ENCODE results near the gene NPW.

NPW gene

GRCh38 chr16:2019518-2019920 lies at the start of gene NPW:
NPW (plus strand) TSS chr16:2019785.
- no peak for DNase-seq

GRCh38 chr16:1971796-1972489 lies 47.6 kb upstream of the NPW start, which contains the start of gene TBL3:
TBL3 (plus strand) TSS chr16:1972053; CDS start chr16:1972165, 112 bp downstream.
- peak; percentile 25 to 97 (median 88) for DNase-seq

GRCh38 chr16:1972490-1972877 lies 47.1 kb upstream of the NPW start:
- no peak for DNase-seq

- no peak for DNase-seq
Observed at GRCh38 chr16:1973461-1974156, 46.0 kb upstream of the NPW start.

GRCh38 chr16:1974157-1975070 lies 45.2 kb upstream of the NPW start:
- DNase-seq, result no peak

GRCh38 chr16:1975432-1976215 lies 44.0 kb upstream of the NPW start:
- DNase-seq, result no peak

GRCh38 chr16:1976216-1976520 lies 43.4 kb upstream of the NPW start:
- no peak for DNase-seq

GRCh38 chr16:1976951-1977874 lies 42.4 kb upstream of the NPW start:
- no peak for DNase-seq

- DNase-seq, result no peak
Observed at GRCh38 chr16:1977875-1978268, 41.7 kb upstream of the NPW start.

GRCh38 chr16:1978476-1979120 lies 41.0 kb upstream of the NPW start:
- no peak for DNase-seq

- DNase-seq, result no peak
Observed at GRCh38 chr16:1979271-1980029, 40.1 kb upstream of the NPW start.

GRCh38 chr16:1980030-1980769 lies 39.4 kb upstream of the NPW start:
- peak in 2 of 56 donors; percentile 7 to 14 for DNase-seq

GRCh38 chr16:1980770-1981087 lies 38.9 kb upstream of the NPW start:
- no peak for DNase-seq

GRCh38 chr16:1981398-1981836 lies 38.2 kb upstream of the NPW start, which contains the start of gene NOXO1:
NOXO1 (minus strand) TSS chr16:1981469; CDS start chr16:1981179, 290 bp downstream.
- no peak for DNase-seq

GRCh38 chr16:1982013-1982433 lies 37.6 kb upstream of the NPW start:
- peak in 20 of 56 donors; percentile 11 to 57 (median 34) for DNase-seq

- no peak for DNase-seq
Observed at GRCh38 chr16:1982991-1983543, 36.5 kb upstream of the NPW start.

- peak; percentile 26 to 93 (median 77) for DNase-seq
Observed at GRCh38 chr16:1983544-1984346, 35.8 kb upstream of the NPW start, which contains the start of gene GFER. GFER (plus strand) TSS chr16:1984193; CDS start chr16:1984219, 26 bp downstream.

Data from amygdala (tissue), 56 donors.